ENCODE data around the gene PLA2G2C.
"Not testable (repeated sequence)": the region's sequence is repeated elsewhere in the genome, so short reads cannot be mapped to it uniquely, and the experiment has no call there.

Gene PLA2G2C

GRCh38 chr1:20185834-20186782 lies at the start of gene PLA2G2C, which contains the start of gene UBXN10:
Gene PLA2G2C, minus strand, starts transcription at chr1:20186518. Its CDS starts 9,155 bp downstream, at chr1:20177363.
Gene UBXN10, plus strand, starts transcription at chr1:20186096. Its CDS starts 4,466 bp downstream, at chr1:20190562.
- peak; percentile 91 for DNase-seq

GRCh38 chr1:20234788-20235535 lies 48.6 kb upstream of the PLA2G2C start:
- no peak for DNase-seq

- no peak for DNase-seq
These were observed 47.5 kb upstream of the PLA2G2C start for GRCh38 chr1:20233866-20234265.

- DNase-seq, result peak; percentile 64
These were observed 47.1 kb upstream of the PLA2G2C start for GRCh38 chr1:20233394-20233793.

- not testable (repeated sequence) for DNase-seq
These were observed 46.2 kb upstream of the PLA2G2C start for GRCh38 chr1:20232564-20232963.

GRCh38 chr1:20229171-20229570 lies 42.9 kb upstream of the PLA2G2C start:
- DNase-seq, result no peak

GRCh38 chr1:20228314-20228825 lies 42.1 kb upstream of the PLA2G2C start:
- DNase-seq, result no peak

GRCh38 chr1:20227704-20228103 lies 41.4 kb upstream of the PLA2G2C start:
- DNase-seq, result no peak

GRCh38 chr1:20224546-20224945 lies 38.2 kb upstream of the PLA2G2C start:
- DNase-seq, result no peak

GRCh38 chr1:20223551-20224419 lies 37.5 kb upstream of the PLA2G2C start:
- no peak for DNase-seq

- no peak for DNase-seq
These were observed 36.8 kb upstream of the PLA2G2C start for GRCh38 chr1:20223106-20223505.

GRCh38 chr1:20220036-20220435 lies 33.7 kb upstream of the PLA2G2C start:
- no peak for DNase-seq

- not testable (repeated sequence) for DNase-seq
These were observed 32.7 kb upstream of the PLA2G2C start for GRCh38 chr1:20219053-20219452.

GRCh38 chr1:20216574-20216973 lies 30.3 kb upstream of the PLA2G2C start:
- peak; percentile 57 for DNase-seq

GRCh38 chr1:20215716-20216115 lies 29.4 kb upstream of the PLA2G2C start:
- DNase-seq, result no peak

GRCh38 chr1:20212685-20213331 lies 26.5 kb upstream of the PLA2G2C start:
- DNase-seq, result peak; percentile 70

- DNase-seq, result no peak
These were observed 25.9 kb upstream of the PLA2G2C start for GRCh38 chr1:20212085-20212684.

GRCh38 chr1:20211511-20211931 lies 25.2 kb upstream of the PLA2G2C start:
- DNase-seq, result no peak

- no peak for DNase-seq
These were observed 24.6 kb upstream of the PLA2G2C start for GRCh38 chr1:20210736-20211460.

GRCh38 chr1:20209471-20209870 lies 23.2 kb upstream of the PLA2G2C start:
- no peak for DNase-seq

GRCh38 chr1:20207546-20207945 lies 21.2 kb upstream of the PLA2G2C start:
- DNase-seq, result no peak
